Limb (tissue), 2 donors: ENCODE measurements around the gene AJUBA.
"Not testable (repeated sequence)": the region's sequence is repeated elsewhere in the genome, so short reads cannot be mapped to it uniquely, and the experiment has no call there.

Experiments
- DNase-seq, 2 donors: peaks; one replicate each; pipeline ENCODE4 v3.0.0-alpha.2; 2016; ENCODE audit errors: extremely low spot score in 2 of 2

The AJUBA gene

GRCh38 chr14:22982477-22983245 lies at the start of gene AJUBA:
Gene AJUBA (minus strand): TSS chr14:22982551. CDS start chr14:22982266, 285 bp downstream.
- DNase-seq = peak; percentile 93

- DNase-seq = no peak
Measured at GRCh38 chr14:23030936-23031335, 48.6 kb upstream of the AJUBA start.

- DNase-seq = no peak
Measured at GRCh38 chr14:23028799-23029198, 46.4 kb upstream of the AJUBA start.

DNA sequence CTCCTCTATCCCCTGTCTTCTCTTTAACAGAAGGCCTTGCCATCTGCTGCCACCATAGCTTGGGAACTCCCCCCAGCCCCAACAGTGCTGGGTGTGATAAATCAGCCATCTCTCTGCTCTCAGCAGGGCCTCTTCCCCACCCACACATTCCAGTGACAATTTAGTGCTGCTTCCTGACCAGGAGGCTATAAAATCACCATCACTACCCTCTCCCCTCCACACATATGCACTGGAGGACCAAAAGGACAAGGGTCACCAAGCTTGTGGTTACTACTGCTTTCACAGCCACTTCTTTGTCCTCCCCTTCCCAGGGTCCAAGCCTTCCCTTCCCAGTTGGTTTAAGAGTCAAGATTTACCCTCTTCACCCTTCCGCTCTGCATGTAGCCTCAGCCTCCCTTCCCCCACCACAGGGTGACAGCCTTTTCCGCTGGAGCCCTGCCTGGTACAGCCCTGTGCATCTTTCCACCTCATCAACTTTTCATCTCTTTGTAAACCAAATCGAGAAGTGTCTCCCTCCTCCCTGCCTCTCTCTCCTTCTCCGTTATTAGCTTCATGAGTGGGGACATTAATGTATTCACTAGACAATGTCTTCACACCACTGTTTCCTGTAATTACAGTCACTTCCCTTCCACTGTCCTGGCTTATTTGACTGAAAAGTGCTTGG lies 42.9 kb upstream of the AJUBA start:
- DNase-seq = no peak

DNA sequence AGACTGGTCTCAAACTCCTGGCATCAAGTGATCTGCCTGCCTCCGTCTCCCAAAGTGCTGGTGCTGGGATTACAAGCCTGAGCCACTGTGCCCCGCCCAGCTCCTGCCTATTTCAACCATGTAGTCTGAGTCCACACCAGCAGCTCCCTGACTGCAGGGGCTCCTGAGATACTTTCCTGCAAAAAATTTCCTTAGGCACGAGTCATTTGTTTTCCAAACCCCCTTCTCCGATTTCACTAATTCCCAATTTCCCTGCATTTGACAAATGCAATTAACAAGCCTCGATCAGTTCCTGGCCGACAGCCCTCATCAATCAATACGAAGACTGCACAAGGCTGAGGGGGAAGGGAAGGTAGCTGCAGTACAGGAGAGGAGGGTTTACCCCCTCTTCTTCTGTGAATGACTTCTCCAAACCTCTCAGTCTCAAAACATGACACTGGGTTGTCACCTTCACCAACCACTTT lies 42.3 kb upstream of the AJUBA start:
- DNase-seq = no peak

GRCh38 chr14:23023795-23024152 lies 41.4 kb upstream of the AJUBA start:
- DNase-seq = no peak

DNA sequence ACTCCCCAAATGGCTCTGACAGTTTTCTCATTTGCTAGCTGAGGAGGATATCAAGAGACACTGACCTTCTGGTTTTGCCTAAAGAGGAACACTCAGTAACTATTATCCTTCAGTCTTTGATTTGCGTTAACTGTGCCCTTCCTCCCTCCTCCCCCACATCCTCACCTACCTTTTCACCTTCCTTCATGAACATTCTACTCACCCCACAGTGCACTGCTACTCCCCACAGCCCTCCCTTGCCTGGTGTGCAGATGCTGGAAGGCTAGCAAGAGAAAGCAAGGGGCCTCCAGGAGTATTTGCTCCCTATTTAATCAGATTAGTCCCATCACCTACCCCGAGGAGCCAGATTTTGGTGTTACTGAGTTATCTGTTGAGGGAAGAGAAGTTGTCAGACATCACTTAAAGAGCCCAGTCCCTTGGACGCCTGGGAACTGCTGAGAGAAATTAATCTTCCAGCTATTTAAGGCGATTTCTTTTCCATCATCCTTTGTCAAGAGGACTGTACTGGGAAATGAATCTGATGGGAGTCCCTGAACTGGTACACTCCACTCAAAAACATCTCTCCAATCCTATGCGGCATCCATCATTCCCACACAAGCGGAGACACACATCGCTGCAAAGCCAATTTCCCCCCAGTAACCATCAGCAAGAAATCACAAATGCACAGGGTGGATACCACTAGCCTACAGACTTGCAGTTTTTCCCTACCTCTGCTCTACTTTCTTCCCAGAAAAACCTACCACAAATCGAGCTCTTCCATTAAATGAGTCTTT lies 40.9 kb upstream of the AJUBA start:
- no peak for DNase-seq

DNA sequence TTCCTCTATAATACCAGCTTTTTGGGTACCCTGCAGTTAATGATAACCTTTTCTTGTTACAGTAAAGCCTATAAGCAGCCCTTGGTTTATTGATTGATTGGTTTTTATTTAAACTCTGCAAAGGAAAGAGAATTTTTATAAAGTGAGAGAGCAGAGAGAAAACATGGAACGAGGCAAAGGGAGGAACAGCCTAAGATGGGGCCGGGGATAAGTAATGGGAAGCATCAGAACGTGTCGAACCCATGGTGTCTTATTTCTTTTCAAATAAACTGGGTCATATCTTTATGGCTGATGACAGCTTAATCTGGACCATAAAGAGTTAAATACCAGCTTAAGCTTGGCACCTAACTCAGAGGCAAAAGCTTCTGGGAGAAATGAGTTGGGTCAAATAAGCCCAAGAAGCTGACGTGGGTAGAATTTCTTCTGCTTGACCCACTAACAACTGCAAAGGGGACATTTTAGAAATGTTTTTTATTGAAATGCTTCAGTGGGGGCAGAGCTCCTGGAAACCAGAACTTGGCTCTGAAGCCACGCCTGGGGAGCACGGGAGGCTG lies 39.6 kb upstream of the AJUBA start:
- no peak for DNase-seq

- no peak for DNase-seq
Measured at GRCh38 chr14:23021434-23021833, 39.1 kb upstream of the AJUBA start.

DNA sequence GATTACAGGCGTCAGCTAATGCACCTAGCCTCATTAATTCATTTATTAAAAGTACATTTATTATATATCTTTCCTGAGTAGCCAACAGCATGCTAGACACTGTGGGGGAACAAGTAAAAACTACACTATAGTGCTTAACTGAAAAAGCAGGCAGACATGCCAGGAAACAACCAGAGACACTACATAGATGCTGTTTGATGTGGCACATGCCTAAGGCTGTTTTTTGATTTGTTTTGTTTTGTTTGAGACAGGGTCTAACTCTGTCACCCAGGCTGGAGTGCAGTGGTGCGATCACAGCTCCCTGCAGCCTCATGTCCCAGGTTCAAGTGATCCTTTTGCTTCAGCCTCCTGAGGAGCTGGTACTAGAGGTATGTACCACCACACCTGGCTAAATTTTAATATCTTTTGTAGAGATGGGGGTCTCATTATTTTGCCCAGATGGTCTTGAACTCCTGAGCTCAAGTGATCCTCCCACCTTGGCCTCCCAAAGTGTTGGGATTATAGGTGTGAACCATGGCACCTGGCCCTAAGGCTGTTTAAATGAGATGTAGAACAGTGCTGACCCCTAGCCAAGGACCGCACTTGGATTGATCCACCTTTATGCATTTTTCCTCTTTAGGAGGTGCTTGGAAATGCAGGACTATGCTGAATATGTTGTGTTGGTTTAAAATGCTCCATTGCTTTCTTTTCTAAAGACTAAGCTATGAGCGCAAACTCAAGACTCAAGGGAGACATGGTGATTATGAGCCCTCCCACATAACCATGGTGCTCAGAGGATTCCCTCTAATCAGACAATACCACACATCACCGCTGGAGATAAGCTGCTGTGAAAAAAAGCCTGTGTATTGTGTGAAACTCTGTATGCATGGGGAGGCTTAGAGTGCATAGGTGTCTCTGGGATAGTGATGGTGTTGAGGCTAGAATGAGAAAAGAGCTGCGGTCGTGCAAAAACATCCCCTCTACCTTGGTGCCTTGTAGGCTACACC lies 38.1 kb upstream of the AJUBA start:
- DNase-seq = no peak

- no peak for DNase-seq
Measured at GRCh38 chr14:23018107-23018506, 35.8 kb upstream of the AJUBA start.

DNA sequence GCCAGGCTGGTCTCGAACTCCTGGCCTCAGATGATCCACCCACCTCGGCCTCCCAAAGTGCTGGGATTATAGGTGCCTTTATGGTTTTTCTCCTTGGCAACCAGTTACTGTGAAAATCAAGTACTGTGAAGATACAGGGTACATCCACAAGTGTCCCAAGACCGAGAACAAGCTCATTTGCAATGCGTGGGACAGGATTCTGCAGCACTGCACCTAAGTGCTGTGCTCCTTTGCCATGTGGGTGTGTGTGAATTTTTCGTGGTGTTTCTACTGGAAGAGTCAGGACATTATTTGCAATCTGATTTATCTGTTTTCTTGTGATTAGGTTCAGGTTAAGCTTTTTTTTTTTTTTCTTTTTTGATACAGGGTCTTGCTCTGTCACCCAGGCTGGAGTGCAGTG lies 34.7 kb upstream of the AJUBA start:
- no peak for DNase-seq

GRCh38 chr14:23015618-23016017 lies 33.3 kb upstream of the AJUBA start:
- no peak for DNase-seq

DNA sequence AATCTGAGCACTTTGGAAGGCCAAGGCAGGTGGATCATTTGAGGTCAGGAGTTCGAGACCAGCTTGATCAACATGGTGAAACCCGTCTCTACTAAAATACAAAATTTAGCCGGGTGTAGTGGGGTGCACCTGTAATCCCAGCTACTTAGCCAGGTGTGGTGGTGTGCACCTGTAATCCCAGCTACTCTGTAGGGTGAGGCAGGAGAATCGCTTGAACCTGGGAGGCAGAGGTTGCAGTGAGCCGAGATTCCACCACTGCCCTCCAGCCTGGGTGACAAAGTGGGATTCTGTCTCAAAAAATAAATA lies 31.4 kb upstream of the AJUBA start:
- DNase-seq = not testable (repeated sequence)

DNA sequence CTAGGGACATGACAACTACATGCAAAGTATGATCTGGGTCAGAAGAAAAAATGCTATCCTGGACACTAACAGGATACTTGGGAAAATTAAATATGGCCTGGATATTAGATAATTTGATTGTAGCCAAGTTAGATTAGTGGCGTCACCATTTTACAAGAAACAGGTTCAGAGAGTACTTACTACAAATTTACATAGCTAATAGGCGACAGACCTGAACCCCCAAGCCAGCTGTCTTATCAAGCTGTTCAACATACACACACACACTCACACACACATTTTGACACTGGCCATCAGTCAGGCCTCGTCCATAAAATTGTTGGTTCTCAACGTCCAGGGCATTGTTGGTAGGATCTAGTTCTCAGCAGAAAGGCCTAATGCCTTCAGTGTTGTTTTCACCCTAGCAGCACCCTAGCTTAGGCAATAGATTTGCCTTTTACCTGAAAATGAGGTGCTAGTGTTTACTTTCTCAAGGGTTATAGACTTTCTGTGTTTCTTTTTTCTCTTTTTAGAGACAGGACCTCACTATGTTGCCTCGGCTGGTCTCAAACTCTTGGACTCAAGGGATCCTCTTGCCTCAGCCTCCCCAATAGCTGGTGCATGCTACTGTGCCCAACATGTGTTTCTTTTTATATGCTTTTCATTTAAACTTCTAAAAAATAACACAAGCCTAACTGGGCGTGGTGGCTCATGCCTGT lies 30.9 kb upstream of the AJUBA start:
- DNase-seq = no peak

GRCh38 chr14:23009939-23010726 lies 27.8 kb upstream of the AJUBA start, which contains the start of gene C14orf93:
Gene C14orf93 (minus strand): TSS chr14:23010143. CDS start chr14:22999023, 11,120 bp downstream.
- DNase-seq = peak; percentile 71 to 87

DNA sequence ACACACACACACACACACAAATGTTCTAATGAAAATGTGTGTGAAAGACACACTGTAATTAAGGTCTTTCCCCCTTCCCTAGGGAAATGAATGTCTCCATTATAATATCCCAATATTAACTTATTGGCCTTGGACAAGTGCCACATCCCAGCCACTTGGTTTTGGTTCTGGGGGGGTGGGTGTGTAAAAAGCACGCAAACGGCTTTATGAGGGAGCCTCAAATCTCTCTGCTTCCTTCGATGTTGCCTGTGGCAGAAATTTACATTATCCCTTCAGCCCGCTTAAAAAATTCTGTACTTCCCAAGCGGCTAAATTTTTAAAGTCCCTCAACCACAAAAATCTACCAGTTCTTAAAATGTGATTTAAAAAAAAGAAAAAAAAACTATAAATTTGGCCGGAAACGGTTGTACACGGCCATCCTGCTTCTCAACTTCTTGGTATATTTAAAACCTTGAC lies 27.2 kb upstream of the AJUBA start:
- no peak for DNase-seq

DNA sequence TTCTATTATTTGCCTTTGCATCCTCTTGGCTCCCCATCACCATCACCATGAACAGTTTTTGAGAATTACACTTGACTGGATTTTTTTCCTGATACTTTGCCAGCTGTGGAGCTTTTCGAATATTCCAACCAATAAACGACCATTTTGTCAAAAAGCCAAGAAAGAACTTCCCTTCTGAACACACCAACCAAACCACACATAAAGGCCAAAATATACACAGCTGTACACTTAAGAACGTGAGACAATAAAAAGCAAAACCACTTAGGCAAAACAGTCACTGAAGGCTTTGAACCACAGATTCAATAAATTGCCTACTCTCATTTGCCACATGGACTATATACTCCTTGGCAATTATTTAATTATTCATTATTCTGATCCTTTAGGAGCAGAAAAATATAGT lies 26.5 kb upstream of the AJUBA start:
- DNase-seq = no peak
